Measurements from ENCODE around the gene SPEM2. TPM values are rescaled to one million over a fixed set of nuclear protein-coding genes. Genes with fewer than 3 reads are reported as not detected.

Gene SPEM2
- polyA plus RNA-seq, 3 donors from 2014 or later = not detected

- Mint-ChIP-seq H3K27me3 (ENCODE audit: low read depth in 3 of 3) (peaks cover 23 to 45% (median 31%) of the 10 kb centered on the region in 3 donors), H3K27ac (no peak overlapping the region), H3K4me1 (peaks cover 22 to 23% of the 10 kb centered on the region in 2 donors), H3K36me3 (peaks cover 3 to 8% (median 6%) of the 10 kb centered on the region in 3 donors), H3K9me3 (peaks cover 0 to 1% (median 0%) of the 10 kb centered on the region in 6 donors), H3K4me3 (no peak overlapping the region)
- DNase-seq = no peak
Observed at GRCh38 chr17:7443499-7444485, 18.4 kb downstream of the SPEM2 start.

DNA sequence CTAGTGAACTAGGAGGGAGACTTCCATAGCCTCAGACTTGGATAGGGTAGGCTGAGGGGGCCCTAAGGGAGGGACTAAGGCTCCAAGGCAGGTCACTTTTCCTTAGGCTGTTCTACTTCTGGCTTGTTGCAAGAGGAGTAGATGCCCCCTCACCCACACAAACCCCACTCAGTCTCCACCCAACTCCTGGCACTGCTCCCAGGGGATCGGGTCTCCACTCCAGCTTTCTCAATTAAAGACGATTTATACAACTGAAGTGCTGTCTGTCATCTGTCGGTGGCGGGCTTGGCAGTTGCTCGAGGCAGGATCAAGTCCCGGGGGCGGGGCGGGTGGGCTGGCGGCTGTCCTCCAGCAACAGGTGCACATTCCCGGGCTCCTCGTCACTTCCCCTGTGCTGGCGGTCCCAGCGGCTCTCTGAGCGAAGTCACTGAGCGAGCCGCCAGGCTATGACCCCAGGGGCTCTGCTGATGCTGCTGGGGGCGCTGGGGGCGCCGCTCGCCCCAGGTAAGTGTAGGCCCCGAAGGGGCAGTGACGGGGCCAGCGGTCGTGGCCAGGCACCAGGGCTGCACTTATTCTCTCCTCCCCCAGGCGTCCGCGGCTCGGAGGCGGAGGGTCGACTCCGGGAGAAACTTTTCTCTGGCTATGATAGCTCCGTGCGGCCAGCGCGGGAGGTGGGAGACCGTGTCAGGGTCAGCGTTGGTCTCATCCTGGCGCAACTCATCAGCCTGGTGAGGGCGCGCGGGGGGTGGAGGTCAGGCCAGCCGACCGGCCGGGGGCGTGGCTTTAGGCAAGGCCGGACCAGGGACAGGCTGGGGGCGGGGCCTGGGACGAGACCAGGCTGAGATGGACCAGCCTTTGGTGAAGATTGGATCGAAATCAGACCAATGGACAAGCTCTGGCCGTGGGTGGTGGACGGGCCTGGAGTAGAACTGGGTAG lies 19.5 kb downstream of the SPEM2 start, which contains the start of gene CHRNB1:
Gene CHRNB1 (plus strand): TSS at position 380 of the 937 bp plus-strand sequence. CDS start 67 bp downstream, at position 447.
- peaks cover 0 to 1% (median 0%) of the 10 kb centered on the region in 6 donors for H3K9me3 Mint-ChIP-seq
- peaks cover 19 to 44% (median 28%) of the 10 kb centered on the region in 3 donors for H3K27me3 Mint-ChIP-seq (ENCODE audit: low read depth in 3 of 3)
- H3K4me1 Mint-ChIP-seq = peaks cover 18% of the 10 kb centered on the region in 2 donors
- no peak for DNase-seq
- peak within 1 kb of the TSS in 1 of 6 donors; percentile 13 for H3K27ac Mint-ChIP-seq
- peak within 1 kb of the TSS; percentile 69 to 85 (median 77) for H3K4me3 Mint-ChIP-seq
- H3K36me3 Mint-ChIP-seq = peaks cover 0 to 4% (median 3%) of the 10 kb centered on the region in 3 donors

DNA sequence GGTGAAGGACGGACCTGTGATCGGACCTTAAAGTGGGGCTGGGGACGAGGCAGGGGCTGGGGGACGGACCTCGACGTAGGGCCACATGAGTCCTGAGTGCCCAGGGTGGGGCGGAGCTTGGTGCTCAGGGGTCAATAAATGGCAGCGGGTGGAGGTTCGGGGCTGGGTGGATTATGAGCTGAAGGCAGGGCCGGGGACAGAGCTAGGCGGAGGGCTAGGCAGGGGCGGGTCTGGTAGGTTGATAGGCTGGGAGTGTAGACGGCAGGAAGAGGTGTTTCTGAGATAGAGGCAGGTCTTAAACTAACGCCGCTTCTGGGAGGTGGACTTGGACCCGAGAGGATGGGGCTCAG lies 20.2 kb downstream of the SPEM2 start:
- H3K27me3 Mint-ChIP-seq (ENCODE audit: low read depth in 3 of 3) = peaks cover 15 to 45% (median 22%) of the 10 kb centered on the region in 3 donors
- H3K9me3 Mint-ChIP-seq = peaks cover 0 to 1% (median 0%) of the 10 kb centered on the region in 6 donors
- peak overlapping the region; percentile 69 to 85 (median 77) for H3K4me3 Mint-ChIP-seq
- H3K27ac Mint-ChIP-seq = peak overlapping the region in 1 of 6 donors; percentile 13
- H3K36me3 Mint-ChIP-seq = peaks cover 0 to 4% (median 3%) of the 10 kb centered on the region in 3 donors
- peaks cover 13% of the 10 kb centered on the region in 2 donors for H3K4me1 Mint-ChIP-seq
- DNase-seq = peak in 2 of 3 donors; percentile 25 to 28

DNA sequence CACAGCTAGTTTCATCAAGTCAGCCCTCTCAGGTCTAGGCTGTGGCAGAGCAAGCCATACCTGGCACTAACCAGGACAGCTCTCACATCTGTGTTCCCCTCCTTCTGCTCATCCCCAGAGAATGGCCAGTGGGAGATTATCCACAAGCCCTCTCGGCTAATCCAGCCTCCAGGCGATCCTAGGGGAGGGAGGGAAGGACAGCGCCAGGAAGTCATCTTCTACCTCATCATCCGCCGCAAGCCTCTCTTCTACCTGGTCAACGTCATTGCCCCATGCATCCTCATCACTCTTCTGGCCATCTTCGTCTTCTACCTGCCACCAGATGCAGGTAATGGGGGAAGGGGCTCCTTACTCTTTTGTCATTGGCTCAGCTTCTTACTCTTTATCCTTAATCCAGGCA lies 23.0 kb downstream of the SPEM2 start:
- no peak for DNase-seq
- Mint-ChIP-seq H3K27ac (no peak overlapping the region), H3K4me1 (peaks cover 13% of the 10 kb centered on the region in 2 donors), H3K27me3 (ENCODE audit: low read depth in 3 of 3) (peaks cover 9 to 41% (median 21%) of the 10 kb centered on the region in 3 donors), H3K36me3 (peaks cover 0 to 4% (median 0%) of the 10 kb centered on the region in 3 donors), H3K4me3 (no peak overlapping the region), H3K9me3 (no peaks in the 10 kb centered on the region)

GRCh38 chr17:7459961-7460545 lies 34.6 kb downstream of the SPEM2 start:
- peaks cover 0 to 5% (median 0%) of the 10 kb centered on the region in 3 donors for H3K36me3 Mint-ChIP-seq
- no peak for DNase-seq
- no peak overlapping the region for H3K4me3 Mint-ChIP-seq
- H3K27ac Mint-ChIP-seq = peak overlapping the region in 3 of 6 donors; percentile 17 to 51 (median 49)
- peaks cover 15 to 16% (median 16%) of the 10 kb centered on the region in 3 donors for H3K27me3 Mint-ChIP-seq (ENCODE audit: low read depth in 3 of 3)
- no peaks in the 10 kb centered on the region for H3K9me3 Mint-ChIP-seq
- peaks cover 17 to 37% of the 10 kb centered on the region in 2 donors for H3K4me1 Mint-ChIP-seq

- Mint-ChIP-seq H3K4me3 (no peak overlapping the region), H3K4me1 (peaks cover 15 to 30% of the 10 kb centered on the region in 2 donors), H3K36me3 (peaks cover 0 to 5% (median 0%) of the 10 kb centered on the region in 3 donors), H3K27ac (peak overlapping the region in 4 of 6 donors; percentile 40 to 75 (median 66)), H3K27me3 (ENCODE audit: low read depth in 3 of 3) (peaks cover 5 to 6% (median 6%) of the 10 kb centered on the region in 3 donors), H3K9me3 (no peaks in the 10 kb centered on the region)
- no peak for DNase-seq
Observed at GRCh38 chr17:7460850-7461660, 35.6 kb downstream of the SPEM2 start.

GRCh38 chr17:7462474-7463371 lies 37.3 kb downstream of the SPEM2 start:
- Mint-ChIP-seq H3K36me3 (peaks cover 0 to 5% (median 0%) of the 10 kb centered on the region in 3 donors), H3K27me3 (ENCODE audit: low read depth in 3 of 3) (peaks cover 0 to 2% (median 0%) of the 10 kb centered on the region in 3 donors), H3K27ac (no peak overlapping the region), H3K4me3 (no peak overlapping the region), H3K4me1 (peaks cover 19 to 27% of the 10 kb centered on the region in 2 donors), H3K9me3 (no peaks in the 10 kb centered on the region)
- no peak for DNase-seq

GRCh38 chr17:7463372-7463846 lies 38.0 kb downstream of the SPEM2 start:
- no peak overlapping the region for H3K4me3 Mint-ChIP-seq
- DNase-seq = no peak
- H3K9me3 Mint-ChIP-seq = no peaks in the 10 kb centered on the region
- peaks cover 0 to 5% (median 0%) of the 10 kb centered on the region in 3 donors for H3K36me3 Mint-ChIP-seq
- peaks cover 0 to 2% (median 0%) of the 10 kb centered on the region in 3 donors for H3K27me3 Mint-ChIP-seq (ENCODE audit: low read depth in 3 of 3)
- H3K4me1 Mint-ChIP-seq = peaks cover 20 to 29% of the 10 kb centered on the region in 2 donors
- H3K27ac Mint-ChIP-seq = peak overlapping the region in 1 of 6 donors; percentile 23

DNA sequence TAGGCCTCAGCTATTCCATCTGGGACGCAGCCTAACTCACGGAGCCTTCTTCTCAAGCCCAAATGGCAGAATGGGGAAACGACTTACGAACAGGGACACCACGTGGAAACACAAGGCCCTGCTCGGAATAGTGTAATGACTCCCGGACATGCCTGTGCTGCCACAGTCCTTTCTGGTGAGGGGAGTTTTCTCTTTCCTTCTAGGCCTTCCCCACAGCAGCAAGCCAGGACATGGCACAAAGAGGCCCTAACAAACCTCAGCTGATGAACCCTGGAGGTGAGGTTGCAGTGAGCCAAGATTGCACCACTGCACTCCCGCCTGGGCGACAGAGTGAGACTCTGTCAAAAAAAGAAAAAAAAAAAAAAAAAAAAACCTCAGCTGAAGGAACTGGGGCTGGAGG lies 38.7 kb downstream of the SPEM2 start:
- H3K4me3 Mint-ChIP-seq = no peak overlapping the region
- no peaks in the 10 kb centered on the region for H3K9me3 Mint-ChIP-seq
- peak overlapping the region in 2 of 6 donors; percentile 23 to 26 for H3K27ac Mint-ChIP-seq
- H3K4me1 Mint-ChIP-seq = peaks cover 23 to 29% of the 10 kb centered on the region in 2 donors
- no peak for DNase-seq
- H3K36me3 Mint-ChIP-seq = peaks cover 0 to 5% (median 0%) of the 10 kb centered on the region in 3 donors
- H3K27me3 Mint-ChIP-seq (ENCODE audit: low read depth in 3 of 3) = peaks cover 0 to 2% (median 0%) of the 10 kb centered on the region in 3 donors

DNA sequence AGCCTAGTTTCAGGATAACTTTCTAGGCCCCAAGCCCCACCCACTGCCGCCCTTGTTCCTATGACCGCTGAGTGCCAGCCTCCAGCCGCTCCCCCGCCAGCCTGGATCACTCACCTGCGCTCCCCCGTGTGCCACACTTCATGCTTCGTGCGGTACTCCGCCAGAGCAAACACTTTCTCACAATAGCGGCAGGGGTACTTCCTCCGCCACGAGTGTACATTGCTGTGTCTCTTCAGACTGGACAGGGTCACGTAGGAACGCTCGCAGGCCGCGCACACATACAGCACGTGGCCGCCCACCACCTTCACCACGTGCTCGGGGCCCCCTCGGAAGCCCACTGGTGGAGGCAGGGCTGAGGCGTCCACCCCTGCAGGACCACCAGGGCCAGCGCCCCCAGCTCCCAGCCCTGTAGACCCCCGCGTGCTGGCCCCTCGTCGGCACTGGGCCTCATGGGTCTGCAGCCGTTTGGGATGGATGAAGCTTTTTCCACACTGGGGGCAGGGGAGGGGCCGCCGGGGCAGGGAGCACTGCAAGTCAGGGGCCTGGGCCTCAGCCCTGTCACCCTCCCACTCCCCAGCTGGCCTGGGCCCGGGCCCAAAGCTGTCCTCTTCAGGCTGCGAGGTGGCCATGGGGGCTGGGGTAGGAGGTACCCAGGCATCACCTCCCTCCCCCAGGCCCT lies 40.3 kb downstream of the SPEM2 start:
- H3K4me1 Mint-ChIP-seq = peaks cover 20 to 22% of the 10 kb centered on the region in 2 donors
- H3K27me3 Mint-ChIP-seq (ENCODE audit: low read depth in 3 of 3) = peaks cover 0 to 2% (median 0%) of the 10 kb centered on the region in 3 donors
- no peak overlapping the region for H3K27ac Mint-ChIP-seq
- H3K4me3 Mint-ChIP-seq = no peak overlapping the region
- H3K9me3 Mint-ChIP-seq = no peaks in the 10 kb centered on the region
- no peak for DNase-seq
- H3K36me3 Mint-ChIP-seq = peaks cover 0 to 5% (median 0%) of the 10 kb centered on the region in 3 donors

- H3K4me3 Mint-ChIP-seq = no peak overlapping the region
- peak overlapping the region in 1 of 6 donors; percentile 20 for H3K27ac Mint-ChIP-seq
- peaks cover 23 to 26% of the 10 kb centered on the region in 2 donors for H3K4me1 Mint-ChIP-seq
- H3K27me3 Mint-ChIP-seq (ENCODE audit: low read depth in 3 of 3) = peaks cover 0 to 2% (median 0%) of the 10 kb centered on the region in 3 donors
- H3K36me3 Mint-ChIP-seq = peaks cover 0 to 2% (median 0%) of the 10 kb centered on the region in 3 donors
- DNase-seq = no peak
- H3K9me3 Mint-ChIP-seq = no peaks in the 10 kb centered on the region
Observed at GRCh38 chr17:7466318-7466638, 40.9 kb downstream of the SPEM2 start.

Data from immature natural killer cell (primary cell).